HCT116 (cell line): Measurements from ENCODE around the gene ZSCAN25. TPM values are rescaled to one million over a fixed set of nuclear protein-coding genes. Genes with fewer than 3 reads are reported as not detected.

Experiments
- ATAC-seq: fragments of 200-7000 bp; cut with Tn5 transposase; 2 replicates; pipeline ENCODE4 v1.9.1; 2020; ENCODE audit warnings: mild to moderate bottlenecking, moderate library complexity
- BruUV-seq: library from RNA; stranded (reverse); fragments of 400-500 nt; replicated peaks from 2 replicates; lab custom pipeline; 2021; lab: Mats Ljungman, UMichigan
- CTCF ChIA-PET: fragments of 300-600 bp; sonication (Branson Sonifier 250); formaldehyde crosslinking; loops from one replicate; lab custom pipeline; 2021; ENCODE audit warnings: antibody characterized with exemption; lab: Charles Lee
- POLR2A ChIA-PET: fragments of 300-600, 350-600 bp; sonication (Branson Sonifier 250); formaldehyde crosslinking; loops from one replicate; lab custom pipeline; 2021; ENCODE audit warnings: antibody characterized with exemption; lab: Charles Lee
- RAD21 ChIA-PET, 2 experiments: fragments of 300-600 bp; sonication (Branson Sonifier 250); formaldehyde crosslinking; loops; one replicate each; lab custom pipeline; 2023; ENCODE audit warnings: low total read pairs in 2 of 2; ENCODE audit not compliant: uncharacterized antibody in 2 of 2, unreplicated experiment in 2 of 2, low non-redundant PET in 1 of 2; lab: Charles Lee
- DNase-seq: peaks from one replicate; pipeline ENCODE4 v3.0.0-alpha.2; 2010; ENCODE audit warnings: low read depth, low spot score
- H2AFZ ChIP-seq: fragments of 200-600 bp; shearing (Covaris generic), sonication (generic); 2 replicates; pipeline ENCODE4 v1.6.1; 2017; ENCODE audit warnings: low read depth, mixed run types, mixed read lengths, antibody characterized with exemption, low read length; ENCODE audit not compliant: poor library complexity, severe bottlenecking
- H3K27ac ChIP-seq: 2 replicates; pipeline ENCODE4 v1.5.1; 2012; ENCODE audit warnings: low read depth, low read length
- H3K27me3 ChIP-seq: fragments of 200-600 bp; sonication (generic); 2 replicates; pipeline ENCODE4 v1.6.1; 2016; ENCODE audit warnings: mixed run types, low read length, mixed read lengths; ENCODE audit not compliant: insufficient read depth
- H3K36me3 ChIP-seq, 2 experiments: fragments of 200-500 bp in 1 of 2; fragments of 200-600 bp in 1 of 2; sonication (Bioruptor generic) in 1 of 2; sonication (generic) in 1 of 2; 2 replicates each; pipeline versions ENCODE4 v1.5.1 to v1.6.1; 2014 to 2016; ENCODE audit warnings: low read length in 2 of 2, inconsistent platforms in 1 of 2, mixed read lengths in 1 of 2, mixed run types in 1 of 2; ENCODE audit not compliant: insufficient read depth in 2 of 2, control insufficient read depth in 1 of 2
- H3K4me1 ChIP-seq, 2 experiments: fragments of 200-600 bp in 1 of 2; sonication (generic) in 1 of 2; 2 replicates each; pipeline versions ENCODE4 v1.5.1 to v1.6.1; 2012 to 2017; ENCODE audit warnings: low read length in 2 of 2, inconsistent platforms in 1 of 2, mild to moderate bottlenecking in 1 of 2, mixed read lengths in 1 of 2, mixed run types in 1 of 2, moderate library complexity in 1 of 2; ENCODE audit not compliant: insufficient read depth in 2 of 2, control insufficient read depth in 1 of 2
- H3K4me2 ChIP-seq: fragments of 200-600 bp; sonication (generic); 2 replicates; pipeline ENCODE4 v1.6.1; 2017; ENCODE audit warnings: mixed run types, low read length, mixed read lengths
- H3K4me3 ChIP-seq, 2 experiments: fragments of 200-600 bp in 1 of 2; sonication (generic) in 1 of 2; replicated peaks in 1 of 2; 2 replicates each; pipeline ENCODE4 v1.5.1; 2011 to 2016; ENCODE audit warnings: low read length in 2 of 2, control low read depth in 1 of 2, low read depth in 1 of 2, mild to moderate bottlenecking in 1 of 2, mixed read lengths in 1 of 2, mixed run types in 1 of 2
- H3K79me2 ChIP-seq: fragments of 200-600 bp; sonication (generic); 2 replicates; pipeline ENCODE4 v1.6.1; 2017; ENCODE audit warnings: mild to moderate bottlenecking, mixed run types, low read length, moderate library complexity, mixed read lengths; ENCODE audit not compliant: insufficient read depth
- H3K9ac ChIP-seq: fragments of 200-600 bp; sonication (generic); 2 replicates; pipeline ENCODE4 v1.6.1; 2016; ENCODE audit warnings: low read length, mixed read lengths
- H3K9me2 ChIP-seq: fragments of 200-600 bp; sonication (generic), shearing (Covaris generic); 2 replicates; pipeline ENCODE4 v1.6.1; 2017; ENCODE audit warnings: mixed run types, mild to moderate bottlenecking, moderate library complexity; ENCODE audit not compliant: insufficient read depth
- H3K9me3 ChIP-seq, 2 experiments: fragments of 200-500 bp in 1 of 2; fragments of 200-600 bp in 1 of 2; sonication (Bioruptor generic) in 1 of 2; sonication (generic) in 1 of 2; 2 replicates each; pipeline ENCODE4 v1.6.1; 2014 to 2017; ENCODE audit warnings: low read length in 2 of 2, mixed read lengths in 2 of 2, inconsistent platforms in 1 of 2, low read depth in 1 of 2, mild to moderate bottlenecking in 1 of 2, mixed run types in 1 of 2, moderate library complexity in 1 of 2; ENCODE audit not compliant: control insufficient read depth in 1 of 2, insufficient read depth in 1 of 2
- H4K20me1 ChIP-seq: fragments of 200-600 bp; sonication (generic), shearing (Covaris generic); 2 replicates; pipeline ENCODE4 v1.6.1; 2017; ENCODE audit warnings: mixed run types, mild to moderate bottlenecking, moderate library complexity; ENCODE audit not compliant: insufficient read depth
- ATF3 ChIP-seq: IDR thresholded peaks from 2 replicates; pipeline ENCODE4 v1.6.1; 2012
- EZH2 ChIP-seq: fragments of 200-600 bp; sonication (generic); IDR thresholded peaks from 2 replicates; pipeline ENCODE4 v1.6.1; 2017; ENCODE audit warnings: antibody characterized with exemption, mixed run types
- MAX ChIP-seq: IDR thresholded peaks from 2 replicates; pipeline ENCODE4 v1.6.1; 2012
- POLR2A ChIP-seq: IDR thresholded peaks from 2 replicates; pipeline ENCODE4 v1.7.0; 2011; ENCODE audit warnings: borderline replicate concordance; ENCODE audit not compliant: insufficient read depth, insufficient read length; ENCODE audit errors: extremely low read depth
- RAD21 ChIP-seq: IDR thresholded peaks from 2 replicates; pipeline ENCODE4 v1.6.1; 2012; ENCODE audit warnings: low read depth, mild to moderate bottlenecking
- REST ChIP-seq: IDR thresholded peaks from 2 replicates; pipeline ENCODE4 v1.6.1; 2012; ENCODE audit warnings: low read depth
- SIN3A ChIP-seq: IDR thresholded peaks from 2 replicates; pipeline ENCODE4 v1.6.1; 2012; ENCODE audit warnings: low read depth
- SRF ChIP-seq: IDR thresholded peaks from 2 replicates; pipeline ENCODE4 v1.6.1; 2012; ENCODE audit warnings: low read depth
- TCF7L2 ChIP-seq: IDR thresholded peaks from 2 replicates; pipeline ENCODE4 v1.7.0; 2011; ENCODE audit warnings: borderline replicate concordance, inconsistent platforms; ENCODE audit not compliant: insufficient read depth, insufficient read length; ENCODE audit errors: extremely low read depth
- ZFX ChIP-seq: fragments of 450-650 bp; IDR thresholded peaks from 2 replicates; pipeline ENCODE4 v1.6.1; 2017
- intact Hi-C: fragments of 100-400 bp; cut with micrococcal nuclease; formaldehyde crosslinking; loops from 2 replicates; pipeline ENCODE4 v1.10.0; 2022
- total RNA-seq: library from RNA; stranded (reverse); gene quantifications from one replicate; pipeline ENCODE4 v1.2.1, GENCODE V29; 2021; ENCODE audit not compliant: unreplicated experiment

Gene ZSCAN25
- total RNA-seq, 1 experiment from 2014 or later, result 14.0 TPM

- TF ChIP-seq REST, result no peak
- TF ChIP-seq, all 23 proteins: peak for 0
These were observed 7.1 kb downstream of the ZSCAN25 start (continued) for GRCh38 chr7:99623702-99624447.

GRCh38 chr7:99624484-99624883 is 7.7 kb downstream of the ZSCAN25 start:
- Histone ChIP-seq H2AFZ (no peak overlapping the region), H3K36me3 (peaks cover 55 to 60% of the 10 kb centered on the region in 2 experiments; a peak in 3 of 4 replicates), H4K20me1 (no peaks in the 10 kb centered on the region), H3K4me1 (no peaks in the 10 kb centered on the region), H3K27ac (no peak overlapping the region), H3K4me2 (no peak overlapping the region), H3K79me2 (peaks cover 31% of the 10 kb centered on the region), H3K27me3 (no peaks in the 10 kb centered on the region), H3K9me3 (no peaks in the 10 kb centered on the region), H3K4me3 (no peak overlapping the region), H3K9me2 (no peaks in the 10 kb centered on the region), H3K9ac (no peak overlapping the region)
- intact Hi-C loops, result no loop called here
- ChIA-PET CTCF (no interaction called here), POLR2A (no interaction called here), RAD21 (no interaction called here)
- no peak for ATAC-seq
- no peak for DNase-seq
- BruUV-seq, result no TSS peak
- TF ChIP-seq ZFX (no peak), TCF7L2 (no peak), EZH2 (no peak), SRF (no peak), RAD21 (no peak), ATF3 (no peak), MAX (no peak), SIN3A (no peak), POLR2A (no peak)
